Stimulated activated CD8-positive, alpha-beta memory T cell treated with anti-CD3 and anti-CD28 coated beads, Interleukin-2, amount 100 ng/mL, for 48 hours (primary cell): Measurements from ENCODE around the gene SYNE2.
"Not testable (repeated sequence)": the region's sequence is repeated elsewhere in the genome, so short reads cannot be mapped to it uniquely, and the experiment has no call there.

Experiments used
- DNase-seq, 2 donors: peaks; one replicate each; pipeline ENCODE4 v3.0.0-alpha.2; 2020; ENCODE audit warnings: low read depth in 2 of 2

Gene SYNE2

GRCh38 chr14:64194404-64194803 is 341.6 kb downstream of the SYNE2 start:
- no peak for DNase-seq

DNA sequence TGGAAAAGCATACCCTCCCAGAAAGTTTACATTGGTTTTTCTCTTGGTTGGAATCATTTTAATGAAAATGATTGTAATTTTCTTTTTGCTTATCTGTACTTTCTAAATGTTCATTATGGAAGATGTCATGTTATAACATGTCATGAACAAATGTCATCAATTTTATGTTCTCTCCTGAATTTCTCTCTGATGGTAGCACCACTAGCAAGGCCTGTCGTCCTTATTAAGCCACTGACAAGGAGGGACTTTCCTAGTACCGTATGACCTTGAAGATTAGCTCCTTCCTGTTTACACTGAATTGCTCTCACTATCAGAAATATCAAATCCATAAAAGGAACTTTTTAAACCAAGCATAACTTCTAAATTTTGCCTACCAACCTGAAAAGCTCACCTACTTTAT is 342.4 kb downstream of the SYNE2 start:
- DNase-seq, result no peak

- no peak for DNase-seq
These were observed 343.3 kb downstream of the SYNE2 start for GRCh38 chr14:64196056-64196455.

DNA sequence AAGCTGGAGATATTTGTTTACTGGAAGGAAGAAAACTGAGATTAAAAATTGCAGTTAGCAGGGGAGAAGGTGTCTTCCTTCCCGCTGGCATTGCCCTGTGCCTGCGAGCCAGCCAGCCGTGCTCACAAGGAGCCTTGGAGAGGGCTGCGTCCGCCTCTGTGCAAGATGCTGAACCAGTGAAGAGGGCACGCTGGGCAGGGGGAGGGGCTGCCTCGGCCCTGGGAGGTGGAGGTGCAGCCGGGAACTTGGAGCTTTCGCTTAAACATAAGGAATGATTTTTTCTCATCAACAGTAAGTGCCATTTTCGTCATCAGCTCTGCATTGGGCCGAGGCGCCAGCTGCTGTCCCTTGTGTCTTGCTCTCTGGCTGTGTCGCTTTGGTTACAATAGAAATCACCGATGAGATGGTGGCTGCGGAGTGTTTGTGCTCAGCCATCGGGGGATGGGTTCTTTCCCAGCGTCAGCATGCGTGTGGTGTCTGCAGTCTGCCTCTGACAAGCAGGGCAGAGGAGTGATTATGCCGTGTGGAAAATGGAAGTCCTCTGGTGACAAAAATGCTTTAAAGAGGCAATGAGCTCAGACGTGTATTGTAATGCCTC is 344.1 kb downstream of the SYNE2 start:
- no peak for DNase-seq

- no peak for DNase-seq
These were observed 345.2 kb downstream of the SYNE2 start for GRCh38 chr14:64197996-64198395.

DNA sequence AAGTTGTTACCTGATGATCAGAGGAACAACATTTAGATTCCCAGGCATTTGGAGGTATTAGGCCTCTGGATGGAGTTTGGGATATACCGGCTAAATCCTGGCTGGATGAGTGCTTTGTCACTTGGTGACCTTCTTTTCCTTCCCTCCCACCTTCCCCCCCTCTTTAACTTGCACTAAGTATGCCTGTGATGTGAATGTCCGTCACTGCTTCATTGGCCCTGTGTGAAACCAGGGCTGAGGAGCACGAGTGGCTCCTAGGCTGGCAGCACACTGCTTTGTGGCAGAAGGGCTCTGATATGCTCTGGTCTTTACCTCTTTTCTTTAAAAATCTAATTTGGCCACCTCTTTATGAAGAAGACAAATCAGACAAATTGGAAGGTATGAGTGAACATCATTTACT is 345.7 kb downstream of the SYNE2 start:
- DNase-seq, result no peak

GRCh38 chr14:64200170-64200569 is 347.4 kb downstream of the SYNE2 start:
- no peak for DNase-seq

DNA sequence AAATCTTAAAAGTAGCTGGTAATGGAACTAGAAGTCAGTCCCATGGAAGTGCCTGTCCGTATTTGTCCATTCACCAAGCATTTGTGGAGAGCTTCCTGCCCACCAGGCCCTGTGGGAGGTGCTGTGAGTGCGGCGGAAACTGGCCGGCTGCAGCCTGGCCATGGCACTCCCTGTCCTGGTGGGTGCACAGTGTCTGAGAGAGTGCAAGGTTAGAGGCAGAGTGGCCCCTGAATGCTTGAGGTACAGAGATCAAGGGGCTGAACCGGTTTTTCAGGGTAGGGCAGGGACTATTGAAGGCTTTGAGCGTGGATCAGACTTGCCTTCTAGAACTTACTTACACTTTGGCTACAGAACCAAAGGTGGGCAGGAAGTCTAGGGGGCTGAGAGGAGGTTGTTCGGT is 348.5 kb downstream of the SYNE2 start:
- no peak for DNase-seq

DNA sequence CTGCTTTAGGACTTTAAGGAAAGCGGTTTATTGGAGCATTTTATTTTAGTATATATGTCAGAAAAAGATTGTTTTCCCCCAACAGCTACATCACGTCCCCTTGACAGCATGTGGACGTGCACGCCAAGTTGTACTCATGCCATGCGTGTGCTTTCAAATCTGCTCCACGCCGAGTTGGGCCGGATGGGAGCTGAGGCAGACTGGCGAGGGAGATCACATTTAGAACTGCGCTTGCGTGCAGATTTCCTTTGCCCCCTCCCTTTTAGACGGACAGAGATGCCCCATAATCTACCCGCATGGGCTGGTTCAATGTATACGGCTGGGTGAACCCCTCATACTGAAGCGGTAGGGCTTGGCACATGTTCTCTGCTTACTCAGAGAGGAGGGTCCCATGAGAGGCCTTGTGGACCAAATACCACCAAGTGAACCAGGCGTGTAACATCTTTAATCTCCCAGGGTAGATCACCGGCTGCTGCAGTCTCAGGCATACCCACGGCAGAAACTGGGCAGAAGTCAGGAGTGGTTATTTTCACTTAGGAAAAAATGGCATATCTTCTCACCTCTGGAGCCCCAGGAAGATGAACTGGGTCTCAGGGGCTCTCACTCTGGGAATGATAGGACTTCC is 349.2 kb downstream of the SYNE2 start:
- no peak for DNase-seq

- DNase-seq, result no peak
These were observed 349.9 kb downstream of the SYNE2 start for GRCh38 chr14:64202716-64203115.

GRCh38 chr14:64203366-64204006 is 350.7 kb downstream of the SYNE2 start:
- no peak for DNase-seq

DNA sequence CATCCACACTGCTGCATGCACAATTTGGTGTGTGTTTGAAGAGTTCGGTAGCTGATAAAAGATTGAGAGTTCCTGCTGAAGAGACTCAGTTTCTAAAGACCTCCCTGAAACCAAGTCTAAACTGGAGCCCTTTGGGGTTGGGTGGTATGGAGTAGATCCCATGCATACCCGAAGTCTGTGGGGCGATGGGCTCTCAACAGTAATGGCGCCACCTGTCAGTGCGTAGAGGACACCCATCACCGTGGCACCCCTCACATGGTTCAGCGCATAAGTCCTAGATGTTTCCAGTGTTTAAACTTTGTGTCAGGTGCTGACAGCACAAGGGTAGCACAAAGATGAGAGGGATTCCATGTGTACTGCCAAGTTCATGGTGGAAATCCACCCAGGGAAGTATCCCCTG is 355.5 kb downstream of the SYNE2 start:
- DNase-seq, result no peak

DNA sequence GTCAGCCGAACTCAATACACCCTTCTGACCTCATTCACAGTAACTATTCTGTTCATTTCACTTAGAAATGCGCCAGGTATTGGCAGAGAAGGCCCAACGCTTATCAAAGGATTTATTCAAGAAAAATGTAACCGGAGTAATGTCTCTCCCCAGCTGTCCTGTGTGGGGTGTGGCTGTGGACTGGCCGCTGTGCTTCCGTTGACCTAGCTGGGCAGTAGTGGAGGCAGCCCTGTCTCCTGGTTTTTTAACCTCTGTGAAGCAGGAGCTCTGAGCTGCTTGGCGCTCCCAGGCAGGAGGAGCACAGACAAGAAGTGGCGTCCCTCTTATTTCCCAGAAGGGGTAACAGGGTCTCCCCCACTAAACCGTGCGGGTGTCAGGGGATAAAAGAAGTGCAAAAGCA is 356.2 kb downstream of the SYNE2 start:
- no peak for DNase-seq

DNA sequence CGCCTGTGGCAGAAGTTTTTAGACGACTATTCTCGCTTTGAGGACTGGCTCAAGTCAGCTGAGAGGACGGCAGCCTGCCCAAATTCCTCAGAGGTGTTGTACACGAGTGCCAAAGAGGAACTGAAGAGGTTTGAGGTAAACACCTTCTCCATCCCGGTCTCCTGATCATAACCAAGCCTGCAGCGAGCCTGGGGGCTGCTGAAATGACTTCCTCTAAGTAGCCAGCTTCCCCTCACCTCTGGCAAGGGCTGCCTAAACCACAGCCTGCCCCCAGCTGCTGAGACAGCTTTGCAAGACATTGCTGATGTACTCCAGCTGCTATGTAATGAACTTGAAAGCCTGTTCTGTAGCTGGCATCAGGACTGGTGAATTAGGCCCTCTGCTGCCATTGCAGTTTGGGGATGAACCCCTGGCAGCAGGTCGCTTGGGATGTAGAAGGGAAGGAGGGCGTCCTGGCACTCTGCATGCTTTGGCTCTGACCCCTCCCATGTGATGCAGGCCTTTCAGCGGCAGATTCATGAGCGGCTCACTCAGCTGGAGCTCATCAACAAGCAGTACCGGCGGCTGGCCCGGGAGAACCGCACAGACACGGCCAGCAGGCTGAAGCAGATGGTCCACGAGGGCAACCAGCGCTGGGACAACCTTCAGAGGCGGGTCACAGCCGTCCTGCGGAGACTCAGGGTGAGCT is 356.8 kb downstream of the SYNE2 start:
- no peak for DNase-seq

DNA sequence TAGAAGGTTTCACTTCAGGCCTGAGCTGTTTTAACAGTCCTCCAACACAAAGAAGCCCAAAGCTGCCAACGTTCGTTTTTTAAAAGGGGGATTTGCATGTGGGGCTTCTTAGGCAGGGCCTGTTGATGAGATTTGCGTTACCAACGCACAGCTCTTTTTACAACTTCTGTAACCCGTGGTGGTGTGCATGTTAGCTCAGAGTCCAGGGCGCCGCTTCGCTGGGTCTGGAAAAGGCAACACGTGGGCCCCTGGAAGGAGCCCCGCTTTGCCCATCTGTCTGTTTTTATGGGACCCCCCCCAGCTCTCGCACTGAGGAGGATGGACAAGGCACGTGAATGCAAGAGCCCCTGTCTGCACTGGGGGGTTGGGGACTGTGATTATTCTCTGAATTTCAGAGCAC is 357.4 kb downstream of the SYNE2 start:
- no peak for DNase-seq

DNA sequence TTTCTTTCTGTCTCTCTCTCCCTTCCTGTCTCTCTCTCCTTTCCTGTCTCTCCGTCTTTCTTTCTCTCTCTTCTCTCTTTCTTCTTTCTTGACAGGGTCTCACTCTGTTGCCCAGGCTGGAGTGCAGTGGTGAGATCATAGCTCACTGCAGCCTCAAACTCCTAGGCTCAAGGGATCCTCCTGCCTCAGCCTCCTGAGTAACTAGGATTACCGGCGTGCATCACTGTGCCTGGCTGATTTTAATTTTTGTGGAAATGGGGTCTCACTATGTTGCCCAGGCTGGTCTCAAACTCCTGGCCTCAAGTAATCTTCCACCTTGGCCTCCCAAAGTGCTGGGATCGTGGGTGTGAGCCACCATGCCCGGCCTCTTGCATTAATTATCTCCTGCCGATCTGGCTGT is 358.1 kb downstream of the SYNE2 start:
- not testable (repeated sequence) for DNase-seq

- DNase-seq, result no peak
These were observed 359.9 kb downstream of the SYNE2 start for GRCh38 chr14:64212666-64213065.

DNA sequence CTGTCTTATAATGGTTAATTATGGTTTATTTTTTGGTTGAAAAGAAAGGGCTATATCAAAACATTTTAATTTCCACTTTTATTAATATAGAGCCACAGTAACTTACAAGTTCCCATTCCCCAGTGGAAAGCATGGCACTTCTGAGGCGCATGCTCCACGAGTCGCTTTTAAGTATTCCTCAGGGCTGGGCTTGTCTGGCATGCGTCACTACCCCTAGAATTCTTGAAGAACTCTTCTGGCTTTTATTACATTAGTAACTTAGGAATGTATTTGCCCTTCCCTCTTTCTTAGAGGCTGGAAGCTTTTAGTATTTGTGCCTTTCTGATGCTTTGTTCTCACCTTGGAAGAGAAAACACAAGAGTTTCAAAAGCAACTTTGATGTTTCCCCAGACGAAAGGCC is 360.3 kb downstream of the SYNE2 start:
- DNase-seq, result no peak

DNA sequence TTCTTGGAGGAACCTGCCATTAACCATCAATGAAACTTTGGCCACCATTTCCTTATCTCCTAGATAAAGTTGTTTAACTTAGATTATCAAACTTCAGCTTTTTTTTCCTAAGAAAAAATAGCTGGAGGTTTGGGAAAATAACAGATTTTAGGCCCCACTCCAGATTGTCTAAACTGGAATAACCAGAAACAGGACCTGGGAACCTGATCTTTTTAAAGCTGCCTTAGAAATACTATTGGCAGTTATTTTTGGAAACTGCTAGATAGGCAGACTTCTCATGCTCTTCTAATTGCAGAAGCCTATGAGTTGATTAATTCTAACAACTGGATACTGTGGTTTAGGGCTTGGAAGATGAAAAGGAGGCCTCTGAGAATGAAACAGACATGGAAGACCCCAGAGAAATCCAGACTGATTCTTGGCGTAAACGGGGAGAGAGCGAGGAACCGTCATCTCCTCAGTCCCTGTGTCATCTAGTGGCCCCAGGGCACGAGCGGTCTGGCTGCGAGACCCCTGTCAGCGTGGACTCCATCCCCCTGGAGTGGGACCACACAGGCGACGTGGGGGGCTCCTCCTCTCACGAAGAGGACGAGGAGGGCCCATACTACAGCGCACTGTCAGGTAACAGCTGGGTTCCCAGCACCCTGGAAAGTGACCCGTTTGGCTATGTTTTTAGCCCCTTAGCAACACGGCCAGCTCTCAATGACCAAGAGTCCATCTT is 361.2 kb downstream of the SYNE2 start:
- DNase-seq, result no peak

GRCh38 chr14:64215274-64215673 is 362.5 kb downstream of the SYNE2 start:
- no peak for DNase-seq

- no peak for DNase-seq
These were observed 363.2 kb downstream of the SYNE2 start for GRCh38 chr14:64215978-64216377.

DNA sequence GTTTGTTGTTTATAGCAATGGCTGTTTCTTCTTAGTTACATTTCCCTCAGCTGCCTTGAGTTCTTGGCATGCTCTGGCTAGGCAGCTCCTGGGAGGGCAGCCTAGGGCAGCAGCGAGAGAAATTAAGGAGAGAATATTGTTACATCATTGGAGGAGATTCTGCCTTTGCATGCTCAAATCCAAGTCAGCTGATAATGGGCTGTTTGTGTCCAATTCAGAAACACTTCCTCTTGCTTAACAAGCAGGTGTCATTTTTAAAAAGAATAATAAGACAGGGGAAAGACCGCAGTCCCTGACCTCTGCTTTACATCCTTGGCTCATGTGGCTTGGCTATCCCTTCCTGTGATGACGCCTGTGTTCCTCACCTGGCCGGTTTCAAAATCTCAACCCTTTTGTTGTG is 364.5 kb downstream of the SYNE2 start:
- DNase-seq, result no peak
